Glomerular visceral epithelial cell (primary cell): Measurements from ENCODE around the gene TIAM1.

Experiments used
- DNase-seq: peaks from one replicate; pipeline ENCODE4 v3.0.0-alpha.2; 2016; ENCODE audit errors: extremely low spot score

Gene TIAM1

GRCh38 chr21:31283025-31283424 is 61.0 kb downstream of the TIAM1 start:
- no peak for DNase-seq

- no peak for DNase-seq
These were observed 61.9 kb downstream of the TIAM1 start for GRCh38 chr21:31282095-31282709.

- no peak for DNase-seq
These were observed 62.5 kb downstream of the TIAM1 start for GRCh38 chr21:31281561-31281960.

DNA sequence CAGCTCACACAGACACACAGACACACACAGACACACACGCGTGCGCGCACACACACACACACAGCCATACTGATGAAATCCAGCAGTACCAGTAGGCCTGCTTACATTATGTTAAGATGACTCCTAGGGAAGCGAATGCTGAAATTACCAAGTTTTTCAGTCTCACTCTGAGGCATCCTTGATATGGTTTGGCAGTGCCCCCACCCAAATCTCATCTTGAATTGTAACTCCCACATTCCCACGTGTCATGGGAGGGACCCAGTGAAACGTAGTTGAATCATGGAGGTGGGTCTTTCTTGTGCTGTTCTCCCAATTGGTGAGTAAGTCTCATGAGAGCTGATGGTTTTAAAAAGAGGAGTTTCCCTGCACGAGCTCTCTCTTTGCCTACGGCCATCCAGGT is 64.1 kb downstream of the TIAM1 start:
- no peak for DNase-seq

DNA sequence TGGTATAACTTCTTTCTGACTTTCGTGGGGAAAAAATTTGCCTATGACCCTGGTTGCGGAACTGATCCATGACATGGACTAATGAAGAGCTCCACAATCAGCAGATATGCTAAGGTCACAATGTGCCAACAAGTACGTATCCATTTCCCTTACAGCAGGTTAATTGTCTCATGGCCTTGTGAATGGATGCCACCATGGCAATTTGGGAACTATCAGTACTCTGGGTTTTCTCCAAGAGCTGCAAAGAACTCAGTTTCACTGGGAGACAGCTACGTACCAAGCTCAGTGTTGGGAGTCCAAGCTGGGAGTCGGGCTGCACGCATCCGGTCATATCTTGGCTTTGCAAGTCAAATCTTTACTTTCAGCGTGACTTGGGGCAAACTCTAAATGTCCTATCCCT is 64.8 kb downstream of the TIAM1 start:
- no peak for DNase-seq

DNA sequence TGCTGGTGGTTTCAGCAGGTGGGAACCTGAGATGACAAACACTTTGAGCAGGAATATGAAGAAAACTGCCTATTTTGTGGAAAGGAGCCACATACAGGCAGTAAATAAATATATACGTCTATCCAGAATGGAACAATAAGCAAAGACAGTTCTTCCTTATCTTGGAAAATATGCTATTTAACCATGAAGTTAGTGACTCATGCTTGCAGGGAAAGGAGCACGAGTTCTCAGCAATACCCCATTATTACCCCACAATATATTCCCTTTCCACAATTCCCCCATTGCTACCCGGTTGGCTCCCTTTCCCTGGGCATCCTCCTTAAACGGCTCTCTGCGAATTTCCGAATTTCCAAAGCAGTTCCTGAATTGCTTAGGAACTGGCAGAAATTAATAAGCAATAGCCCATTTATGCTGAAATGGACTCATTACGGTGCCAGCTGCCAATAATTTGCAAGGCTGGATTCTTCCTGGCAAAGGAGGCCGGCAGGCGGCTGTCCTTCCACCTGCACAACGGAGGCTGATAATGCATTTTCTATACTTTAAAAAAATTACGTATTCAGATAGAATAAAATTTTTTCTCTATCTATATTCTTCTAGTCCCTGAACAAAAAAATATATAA is 65.4 kb downstream of the TIAM1 start:
- no peak for DNase-seq

GRCh38 chr21:31276663-31277062 is 67.4 kb downstream of the TIAM1 start:
- no peak for DNase-seq

DNA sequence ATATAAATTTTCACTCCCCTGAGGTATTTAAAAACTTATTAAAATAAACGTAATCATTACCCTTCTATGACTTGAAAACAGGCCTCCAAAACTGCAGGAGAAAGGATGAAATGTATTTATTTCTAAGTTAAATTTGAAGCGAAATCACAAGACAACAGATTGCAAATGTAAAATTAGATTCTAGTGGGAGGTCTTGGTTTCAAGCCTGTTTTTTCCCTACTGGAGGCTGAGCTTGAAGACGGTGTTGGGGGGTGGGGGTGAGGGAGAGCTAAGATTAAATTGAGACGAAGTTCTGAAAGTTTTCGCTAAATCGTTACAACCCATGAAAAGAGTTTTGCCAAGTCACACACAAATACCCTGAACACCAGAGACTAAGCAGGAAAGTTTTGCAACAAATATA is 68.2 kb downstream of the TIAM1 start:
- no peak for DNase-seq

DNA sequence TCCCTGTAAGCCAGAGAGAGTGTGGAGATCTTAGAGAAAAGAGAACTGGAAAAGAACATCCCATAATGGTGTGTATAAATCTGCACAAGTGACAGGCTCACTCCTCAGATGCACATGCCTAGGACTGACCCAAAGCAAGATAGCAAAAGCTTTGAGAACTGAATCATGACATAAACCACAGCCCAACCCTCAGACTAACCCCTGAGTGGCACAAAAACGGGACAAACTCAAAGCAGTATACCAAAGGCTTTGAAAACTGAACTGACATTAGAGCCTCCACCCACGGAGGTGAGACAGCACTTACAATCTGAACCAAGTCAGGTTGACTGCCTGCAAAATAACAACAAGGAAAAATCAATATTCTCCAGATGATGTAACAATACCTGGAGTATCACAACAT is 70.8 kb downstream of the TIAM1 start:
- DNase-seq = no peak

DNA sequence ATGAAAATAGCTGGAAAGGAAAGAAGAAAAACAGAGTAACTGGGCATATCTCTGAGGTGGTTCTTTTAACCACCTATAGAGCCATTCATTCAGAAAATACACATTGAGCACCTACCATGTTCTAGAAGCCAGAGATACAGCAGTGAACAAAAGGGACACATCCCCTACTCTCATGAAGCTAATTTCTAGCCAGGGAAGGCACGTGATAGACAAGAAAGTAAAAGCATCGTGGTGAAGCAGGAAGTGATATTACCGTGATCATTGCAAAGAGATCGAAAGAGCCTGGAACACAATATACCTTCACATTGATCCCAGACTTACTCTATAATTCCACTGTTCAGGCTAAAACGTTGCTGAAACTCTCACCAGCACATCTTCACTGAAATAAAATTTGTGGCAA is 76.0 kb downstream of the TIAM1 start:
- no peak for DNase-seq

DNA sequence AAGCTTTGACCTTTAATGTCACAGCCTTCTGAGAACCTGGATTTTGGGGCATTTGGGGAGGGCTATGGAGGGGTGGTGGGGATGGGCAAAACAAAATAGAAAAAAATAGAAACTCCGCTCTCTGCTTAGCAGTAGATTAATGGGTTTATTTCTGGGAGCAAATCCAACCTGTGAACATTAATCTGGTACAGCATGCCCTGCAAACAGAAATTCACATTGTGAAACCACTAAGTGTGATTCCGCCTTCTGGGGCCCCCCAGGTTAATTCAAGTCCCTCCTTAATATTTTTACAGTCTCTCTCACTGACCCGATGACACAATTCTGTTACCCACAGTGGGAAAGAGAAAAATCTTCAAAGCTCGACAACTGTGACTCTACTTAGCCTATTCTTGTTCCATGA is 76.4 kb downstream of the TIAM1 start:
- no peak for DNase-seq

DNA sequence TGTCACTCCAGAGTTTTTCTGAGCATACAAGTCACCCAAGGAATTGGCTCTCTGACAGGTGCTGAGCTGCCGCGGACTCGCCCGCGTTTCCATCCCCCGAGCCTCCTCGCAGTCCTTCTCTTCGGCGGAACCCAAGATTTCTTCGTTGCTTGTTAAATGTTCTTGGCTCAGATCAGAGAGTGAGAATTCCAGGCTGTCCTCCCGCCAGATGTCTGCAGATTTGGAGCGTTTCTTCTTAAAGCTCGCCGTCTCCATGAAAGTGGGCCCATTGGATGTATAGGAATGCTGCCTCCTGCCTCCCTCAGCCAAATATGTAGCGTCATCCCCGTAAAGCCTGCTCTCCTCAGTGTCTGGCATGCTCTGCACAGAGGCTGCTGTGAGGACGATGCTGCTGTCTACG is 77.8 kb downstream of the TIAM1 start:
- no peak for DNase-seq

DNA sequence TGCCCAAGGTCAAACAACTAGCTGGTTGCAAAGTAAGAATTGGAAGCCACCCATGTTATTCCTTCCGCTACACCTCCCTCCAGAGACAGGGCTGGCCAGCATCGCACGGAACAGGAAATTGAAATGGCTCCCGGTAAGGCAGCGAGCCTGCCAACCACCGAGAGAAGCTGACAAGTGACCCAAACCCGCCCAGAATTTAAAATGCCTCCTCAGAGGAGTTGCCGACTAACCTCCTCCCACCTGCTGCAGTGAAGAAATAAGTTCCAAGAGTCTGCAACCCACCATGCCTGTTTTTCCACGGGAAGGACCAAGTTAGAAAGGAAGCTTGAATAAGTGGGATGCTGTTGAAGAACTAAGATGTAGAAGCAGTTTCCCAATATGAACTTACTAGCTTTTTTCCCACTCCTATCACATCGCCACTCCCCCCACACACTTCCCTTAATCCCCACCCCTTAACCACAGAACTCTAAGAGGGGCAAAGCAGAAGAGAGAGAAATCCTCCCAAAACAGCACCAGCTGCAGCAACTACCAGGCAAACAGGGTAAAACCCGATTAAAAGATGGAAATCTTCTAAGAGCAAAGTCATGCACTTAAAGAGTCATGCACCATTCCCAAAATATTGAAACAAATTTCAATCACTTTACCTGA is 78.6 kb downstream of the TIAM1 start:
- no peak for DNase-seq

- no peak for DNase-seq
These were observed 79.5 kb downstream of the TIAM1 start for GRCh38 chr21:31264574-31264973.

DNA sequence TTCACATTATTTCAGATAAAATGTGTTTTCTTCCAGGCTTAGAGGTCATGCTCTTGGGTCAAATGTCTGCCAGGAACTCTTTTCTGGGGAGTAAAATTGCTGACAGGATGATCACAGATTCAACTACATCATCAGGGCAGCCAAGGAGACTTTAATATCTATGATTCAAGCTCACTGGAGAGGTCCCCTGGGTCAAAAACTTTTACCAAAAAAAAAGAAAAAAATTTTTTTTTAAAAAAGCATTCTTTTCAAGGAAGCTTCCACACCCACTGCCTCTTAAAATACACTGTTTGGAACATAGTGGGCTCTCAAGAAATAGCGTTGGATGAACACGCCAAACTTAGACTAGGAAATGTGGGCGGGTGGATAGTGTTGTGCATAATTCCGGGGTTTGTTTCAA is 81.3 kb downstream of the TIAM1 start:
- no peak for DNase-seq

- no peak for DNase-seq
These were observed 82.3 kb downstream of the TIAM1 start for GRCh38 chr21:31261759-31262158.

DNA sequence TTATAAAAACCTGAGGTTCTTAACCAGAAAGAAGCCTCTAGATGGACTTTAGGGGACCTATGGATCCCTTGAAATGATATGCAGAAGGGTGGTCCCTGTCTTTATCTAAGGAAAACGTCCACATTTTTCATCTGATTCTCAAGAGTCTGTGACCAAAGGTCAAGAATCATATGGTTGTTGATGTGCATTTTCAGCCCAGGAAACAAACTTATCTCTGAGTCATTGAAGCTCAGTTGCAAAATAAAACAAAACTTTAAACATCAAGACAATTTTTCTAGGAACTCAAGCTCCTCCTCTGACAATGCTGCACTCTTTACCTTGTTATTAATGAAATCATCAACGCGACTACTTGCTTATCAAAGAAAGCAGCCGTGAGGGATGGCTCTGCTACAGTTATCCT is 83.3 kb downstream of the TIAM1 start:
- no peak for DNase-seq

- DNase-seq = no peak
These were observed 86.0 kb downstream of the TIAM1 start for GRCh38 chr21:31258073-31258472.

GRCh38 chr21:31257265-31257664 is 86.8 kb downstream of the TIAM1 start:
- no peak for DNase-seq

GRCh38 chr21:31255896-31256295 is 88.2 kb downstream of the TIAM1 start:
- no peak for DNase-seq

- DNase-seq = no peak
These were observed 89.0 kb downstream of the TIAM1 start for GRCh38 chr21:31255036-31255435.

- no peak for DNase-seq
These were observed 89.9 kb downstream of the TIAM1 start for GRCh38 chr21:31254131-31254530.

DNA sequence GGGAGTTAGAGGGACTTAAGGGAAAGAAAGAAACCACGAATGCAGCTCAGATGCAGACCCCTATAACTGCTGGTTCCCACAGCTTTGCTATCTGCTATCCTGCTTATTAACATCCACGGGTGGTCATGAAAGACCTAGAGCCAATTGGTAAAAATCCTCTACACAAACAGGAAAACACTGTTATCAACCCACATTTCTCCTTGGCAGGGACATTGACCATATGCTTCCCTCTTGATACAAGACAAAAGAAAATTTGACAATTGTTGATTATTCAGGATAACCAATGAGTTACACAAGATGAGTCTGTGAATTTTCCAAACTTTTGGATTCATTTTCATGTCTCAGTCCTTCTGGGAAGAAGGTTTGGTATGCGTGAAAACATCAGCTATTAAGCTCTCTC is 90.4 kb downstream of the TIAM1 start:
- DNase-seq = no peak

GRCh38 chr21:31252611-31253010 is 91.5 kb downstream of the TIAM1 start:
- no peak for DNase-seq
